SK-N-SH treated with all-trans-retinoic acid at 6 μM for 48 hours (cell line): ENCODE measurements around the gene TXNDC11.

Experiments
- ATAC-seq: fragments of 200-7000 bp; cut with Tn5 transposase; 3 replicates; pipeline ENCODE4 v1.9.1; 2020; ENCODE audit warnings: mild to moderate bottlenecking, moderate library complexity
- ARNTL ChIP-seq: fragments of 450-650 bp; formaldehyde crosslinking; IDR thresholded peaks from 2 replicates; pipeline ENCODE4 v1.5.0; 2020; ENCODE audit warnings: low read depth, mild to moderate bottlenecking, moderate library complexity, borderline replicate concordance
- BACH2 ChIP-seq: fragments of 250-450 bp; sonication (Bioruptor Pico); IDR thresholded peaks from 2 replicates; pipeline ENCODE4 v1.9.0; 2021; ENCODE audit warnings: mild to moderate bottlenecking, borderline replicate concordance
- CREB5 ChIP-seq: fragments of 250-450 bp; sonication (Bioruptor Pico); IDR thresholded peaks from 2 replicates; pipeline ENCODE4 v1.5.1; 2020; ENCODE audit warnings: low read depth, mild to moderate bottlenecking, moderate library complexity
- CSDC2 ChIP-seq: fragments of 250-450 bp; sonication (Bioruptor Pico); IDR thresholded peaks from 2 replicates; pipeline ENCODE4 v1.5.0; 2020; ENCODE audit warnings: mild to moderate bottlenecking, moderate library complexity
- CSRNP3 ChIP-seq: fragments of 250-450 bp; sonication (Bioruptor Pico); IDR thresholded peaks from 2 replicates; pipeline ENCODE4 v1.5.1; 2021; ENCODE audit warnings: mild to moderate bottlenecking, moderate library complexity
- ESRRG ChIP-seq: fragments of 250-450 bp; sonication (Bioruptor Pico); IDR thresholded peaks from 2 replicates; pipeline ENCODE4 v1.6.1; 2021; ENCODE audit warnings: mild to moderate bottlenecking
- ISL1 ChIP-seq: fragments of 250-450 bp; sonication (Bioruptor Pico); IDR thresholded peaks from 2 replicates; pipeline ENCODE4 v2.1.2; 2022; ENCODE audit warnings: mild to moderate bottlenecking, moderate library complexity
- OSR1 ChIP-seq: fragments of 250-450 bp; sonication (Bioruptor Pico); IDR thresholded peaks from 2 replicates; pipeline ENCODE4 v1.8.0; 2022; ENCODE audit warnings: moderate library complexity, mild to moderate bottlenecking, inconsistent platforms
- PATZ1 ChIP-seq: fragments of 250-450 bp; sonication (Bioruptor Pico); IDR thresholded peaks from 2 replicates; pipeline ENCODE4 v1.8.0; 2020; ENCODE audit warnings: mild to moderate bottlenecking, moderate library complexity, borderline replicate concordance
- POU6F1 ChIP-seq: fragments of 250-450 bp; sonication (Bioruptor Pico); IDR thresholded peaks from 2 replicates; pipeline ENCODE4 v1.8.0; 2021; ENCODE audit warnings: low read depth, mild to moderate bottlenecking, moderate library complexity, borderline replicate concordance
- PPARA ChIP-seq: fragments of 250-450 bp; sonication (Bioruptor Pico); IDR thresholded peaks from 2 replicates; pipeline ENCODE4 v1.5.0; 2020; ENCODE audit warnings: mild to moderate bottlenecking, borderline replicate concordance
- RARB ChIP-seq: fragments of 250-450 bp; sonication (Bioruptor Pico); IDR thresholded peaks from 2 replicates; pipeline ENCODE4 v1.8.0; 2021; ENCODE audit warnings: mild to moderate bottlenecking, moderate library complexity
- SNAI2 ChIP-seq: fragments of 250-450 bp; sonication (Bioruptor Pico); IDR thresholded peaks from 2 replicates; pipeline ENCODE4 v1.5.0; 2020; ENCODE audit warnings: mild to moderate bottlenecking, moderate library complexity
- TCF4 ChIP-seq: fragments of 250-450 bp; sonication (Bioruptor Pico); IDR thresholded peaks from 2 replicates; pipeline ENCODE4 v1.8.0; 2021; ENCODE audit warnings: mild to moderate bottlenecking, moderate library complexity, borderline replicate concordance
- TOX ChIP-seq: fragments of 250-450 bp; sonication (Bioruptor Pico); IDR thresholded peaks from 2 replicates; pipeline ENCODE4 v1.8.0; 2021; ENCODE audit warnings: mild to moderate bottlenecking, moderate library complexity, borderline replicate concordance
- ZC3H10 ChIP-seq: fragments of 250-450 bp; sonication (Bioruptor Pico); IDR thresholded peaks from 2 replicates; pipeline ENCODE4 v1.5.1; 2021; ENCODE audit warnings: mild to moderate bottlenecking, moderate library complexity
- ZFP3 ChIP-seq: fragments of 250-450 bp; sonication (Bioruptor Pico); IDR thresholded peaks from 2 replicates; pipeline ENCODE4 v1.5.0; 2020; ENCODE audit warnings: mild to moderate bottlenecking, moderate library complexity
- ZNF565 ChIP-seq: fragments of 450-650 bp; formaldehyde crosslinking; conservative IDR thresholded peaks from 2 replicates; pipeline ENCODE4 v1.5.0; 2020; ENCODE audit warnings: low read depth, mild to moderate bottlenecking, moderate library complexity
- ZNF8 ChIP-seq: fragments of 450-650 bp; formaldehyde crosslinking; IDR thresholded peaks from 2 replicates; pipeline ENCODE4 v1.5.0; 2020; ENCODE audit warnings: mild to moderate bottlenecking, moderate library complexity

TXNDC11 gene

GRCh38 chr16:11757671-11758545 lies 15.3 kb upstream of the TXNDC11 start:
- ATAC-seq: peak; percentile 50; the same call in 2 of the 3 replicates
- TF ChIP-seq ZC3H10 (CRISPR knock-in tag): no peak
- no peak for TF ChIP-seq PATZ1 (CRISPR knock-in tag)
- TF ChIP-seq SNAI2: no peak

GRCh38 chr16:11756248-11756647 lies 13.6 kb upstream of the TXNDC11 start:
- no peak for ATAC-seq
- TF ChIP-seq SNAI2 (no peak), CSDC2 (CRISPR knock-in tag) (no peak), PPARA (CRISPR knock-in tag) (no peak), ESRRG (CRISPR knock-in tag) (no peak), OSR1 (CRISPR knock-in tag) (no peak), BACH2 (no peak), ARNTL (CRISPR knock-in tag) (no peak), CSRNP3 (no peak), RARB (no peak), TOX (CRISPR knock-in tag) (no peak), PATZ1 (CRISPR knock-in tag) (no peak)

GRCh38 chr16:11755022-11755760 lies 12.5 kb upstream of the TXNDC11 start:
- TF ChIP-seq RARB: no peak
- no peak for TF ChIP-seq CSRNP3
- no peak for TF ChIP-seq CREB5
- no peak for TF ChIP-seq ZNF8
- ATAC-seq: no peak

GRCh38 chr16:11752856-11753255 lies 10.2 kb upstream of the TXNDC11 start:
- ATAC-seq: no peak
- TF ChIP-seq ZFP3 (CRISPR knock-in tag) (no peak), SNAI2 (no peak), ZNF565 (CRISPR knock-in tag) (no peak), TCF4 (no peak), CSDC2 (CRISPR knock-in tag) (no peak), ISL1 (no peak), ARNTL (CRISPR knock-in tag) (no peak), POU6F1 (no peak)
